Ovary (tissue), 3 donors: ENCODE results near the gene ATP13A1.

ENCODE experiments used
- CTCF ChIP-seq, 3 donors: fragments of 450-650 bp in 2 of 3; fragments of 200-600 bp in 1 of 3; IDR thresholded peaks; one replicate each; pipeline versions ENCODE4 v1.5.1 to v1.8.0; 2016 to 2022; ENCODE audit warnings: antibody characterized with exemption in 3 of 3, mild to moderate bottlenecking in 1 of 3
- EP300 ChIP-seq: sonication (generic); formaldehyde crosslinking; IDR thresholded peaks from one replicate; pipeline ENCODE4 v1.6.1; 2017; ENCODE audit warnings: antibody characterized with exemption
- POLR2A ChIP-seq: fragments of 450-650 bp; IDR thresholded peaks from one replicate; pipeline ENCODE4 v1.6.1; 2017; ENCODE audit warnings: antibody characterized with exemption, mild to moderate bottlenecking, moderate library complexity
- donor health status: DM: no; HTN: no; CAD: no.

- TF ChIP-seq POLR2A (no peak), CTCF (IDR thresholded peaks at IDR 0.05) (no peak), EP300 (no peak)
Measured at GRCh38 chr19:19710506-19710905, 47.0 kb upstream of the ATP13A1 start.
